Skeletal muscle tissue (tissue), 4 donors: Measurements from ENCODE around the gene CTNNA2. TPM values are rescaled to one million over a fixed set of nuclear protein-coding genes. Genes with fewer than 3 reads are reported as not detected.

Experiments used
- H3K27ac ChIP-seq: one replicate; pipeline ENCODE4 v1.7.0; 2013; ENCODE audit warnings: mild to moderate bottlenecking, low read depth, low read length, inconsistent platforms
- H3K27me3 ChIP-seq, 3 donors: one replicate each; pipeline ENCODE4 v1.7.0; 2013; ENCODE audit warnings: low read length in 3 of 3; ENCODE audit not compliant: control insufficient read depth in 3 of 3, insufficient read depth in 3 of 3
- H3K36me3 ChIP-seq, 3 donors: one replicate each; pipeline ENCODE4 v1.7.0; 2013; ENCODE audit warnings: low read length in 3 of 3; ENCODE audit not compliant: control insufficient read depth in 3 of 3, insufficient read depth in 3 of 3
- H3K4me1 ChIP-seq, 3 donors: one replicate each; pipeline ENCODE4 v1.7.0; 2013; ENCODE audit warnings: low read length in 3 of 3, mild to moderate bottlenecking in 3 of 3; ENCODE audit not compliant: control insufficient read depth in 3 of 3, insufficient read depth in 3 of 3
- H3K4me3 ChIP-seq, 3 donors: one replicate each; pipeline ENCODE4 v1.7.0; 2013; ENCODE audit warnings: low read length in 3 of 3
- H3K9ac ChIP-seq, 3 donors: one replicate each; pipeline ENCODE4 v1.7.0; 2013; ENCODE audit warnings: low read length in 3 of 3, mild to moderate bottlenecking in 3 of 3, moderate library complexity in 2 of 3, low read depth in 1 of 3
- H3K9me3 ChIP-seq, 3 donors: one replicate each; pipeline ENCODE4 v1.7.0; 2013; ENCODE audit warnings: low read length in 3 of 3; ENCODE audit not compliant: control insufficient read depth in 3 of 3
- total RNA-seq: library from RNA; depleted of rRNA; stranded (reverse); fragments of >200 nt; gene quantifications from one replicate; pipeline ENCODE4 v1.2.3, GENCODE V29; 2014
- donor health status: Osteomylitis.

The CTNNA2 gene
- total RNA-seq, 1 donor from 2014 or later, result 1.0 TPM

GRCh38 chr2:79899196-79899595 is 386.3 kb downstream of the CTNNA2 start:
- no peak overlapping the region for H3K9ac ChIP-seq
- H3K4me3 ChIP-seq, result no peak overlapping the region
- H3K27ac ChIP-seq, result no peak overlapping the region
- H3K9me3 ChIP-seq, result no peaks in the 10 kb centered on the region
- no peaks in the 10 kb centered on the region for H3K36me3 ChIP-seq
- H3K27me3 ChIP-seq, result no peaks in the 10 kb centered on the region
- no peaks in the 10 kb centered on the region for H3K4me1 ChIP-seq

- Histone ChIP-seq H3K27me3 (no peaks in the 10 kb centered on the region), H3K4me3 (no peak overlapping the region), H3K9ac (no peak overlapping the region), H3K9me3 (no peaks in the 10 kb centered on the region), H3K4me1 (no peaks in the 10 kb centered on the region), H3K27ac (no peak overlapping the region), H3K36me3 (no peaks in the 10 kb centered on the region)
Observed at GRCh38 chr2:79901161-79901560, 388.3 kb downstream of the CTNNA2 start.

- H3K27me3 ChIP-seq, result no peaks in the 10 kb centered on the region
- no peak overlapping the region for H3K4me3 ChIP-seq
- no peak overlapping the region for H3K27ac ChIP-seq
- H3K4me1 ChIP-seq, result no peaks in the 10 kb centered on the region
- no peaks in the 10 kb centered on the region for H3K36me3 ChIP-seq
- no peak overlapping the region for H3K9ac ChIP-seq
- H3K9me3 ChIP-seq, result no peaks in the 10 kb centered on the region
Observed at GRCh38 chr2:79903222-79904000, 390.6 kb downstream of the CTNNA2 start.

GRCh38 chr2:79906139-79906890 is 393.5 kb downstream of the CTNNA2 start:
- H3K4me1 ChIP-seq, result no peaks in the 10 kb centered on the region
- no peaks in the 10 kb centered on the region for H3K36me3 ChIP-seq
- no peak overlapping the region for H3K4me3 ChIP-seq
- no peak overlapping the region for H3K9ac ChIP-seq
- no peak overlapping the region for H3K27ac ChIP-seq
- H3K27me3 ChIP-seq, result no peaks in the 10 kb centered on the region
- H3K9me3 ChIP-seq, result no peaks in the 10 kb centered on the region

- H3K27ac ChIP-seq, result no peak overlapping the region
- H3K9ac ChIP-seq, result no peak overlapping the region
- H3K27me3 ChIP-seq, result no peaks in the 10 kb centered on the region
- H3K36me3 ChIP-seq, result no peaks in the 10 kb centered on the region
- no peaks in the 10 kb centered on the region for H3K4me1 ChIP-seq
- no peaks in the 10 kb centered on the region for H3K9me3 ChIP-seq
- H3K4me3 ChIP-seq, result no peak overlapping the region
Observed at GRCh38 chr2:79909521-79909920, 396.7 kb downstream of the CTNNA2 start.

GRCh38 chr2:79910643-79911042 is 397.8 kb downstream of the CTNNA2 start:
- H3K9ac ChIP-seq, result no peak overlapping the region
- no peaks in the 10 kb centered on the region for H3K9me3 ChIP-seq
- no peak overlapping the region for H3K4me3 ChIP-seq
- no peak overlapping the region for H3K27ac ChIP-seq
- H3K36me3 ChIP-seq, result no peaks in the 10 kb centered on the region
- H3K4me1 ChIP-seq, result no peaks in the 10 kb centered on the region
- no peaks in the 10 kb centered on the region for H3K27me3 ChIP-seq

- Histone ChIP-seq H3K9ac (no peak overlapping the region), H3K4me3 (no peak overlapping the region), H3K27me3 (no peaks in the 10 kb centered on the region), H3K36me3 (no peaks in the 10 kb centered on the region), H3K9me3 (no peaks in the 10 kb centered on the region), H3K4me1 (no peaks in the 10 kb centered on the region), H3K27ac (no peak overlapping the region)
Observed at GRCh38 chr2:79915455-79915854, 402.6 kb downstream of the CTNNA2 start.

GRCh38 chr2:79916285-79916684 is 403.4 kb downstream of the CTNNA2 start:
- Histone ChIP-seq H3K4me3 (no peak overlapping the region), H3K27ac (no peak overlapping the region), H3K9me3 (no peaks in the 10 kb centered on the region), H3K9ac (no peak overlapping the region), H3K4me1 (no peaks in the 10 kb centered on the region), H3K27me3 (no peaks in the 10 kb centered on the region), H3K36me3 (no peaks in the 10 kb centered on the region)

GRCh38 chr2:79920512-79921076 is 407.7 kb downstream of the CTNNA2 start:
- H3K4me3 ChIP-seq, result no peak overlapping the region
- H3K9ac ChIP-seq, result no peak overlapping the region
- no peaks in the 10 kb centered on the region for H3K36me3 ChIP-seq
- no peaks in the 10 kb centered on the region for H3K4me1 ChIP-seq
- no peaks in the 10 kb centered on the region for H3K27me3 ChIP-seq
- H3K27ac ChIP-seq, result no peak overlapping the region
- H3K9me3 ChIP-seq, result no peaks in the 10 kb centered on the region

GRCh38 chr2:79929624-79930023 is 416.8 kb downstream of the CTNNA2 start:
- Histone ChIP-seq H3K4me3 (no peak overlapping the region), H3K9me3 (no peaks in the 10 kb centered on the region), H3K27ac (no peak overlapping the region), H3K4me1 (no peaks in the 10 kb centered on the region), H3K27me3 (no peaks in the 10 kb centered on the region), H3K36me3 (no peaks in the 10 kb centered on the region), H3K9ac (no peak overlapping the region)
